ENCODE results near the gene KLHL12.

KLHL12 gene

GRCh38 chr1:202926581-202927491, at the start of gene KLHL12:
TSS of gene KLHL12 (minus strand) at chr1:202927234. CDS start at chr1:202925162, 2,072 bp downstream.
- TF ChIP-seq CTCF (IDR thresholded peaks at IDR 0.05; ENCODE audit: extremely low read depth, insufficient read depth, missing control alignments), result peak; percentile 47
- in situ Hi-C loops (cut with MboI; ENCODE audit: low pct_unique_long_range_greater_than_20kb, low sequenced_read_pairs, unreplicated experiment), result loop anchor here (10.0 kb wide), 1 partner anchor 62 kb away; no protein-coding TSS in a partner anchor
- peak; percentile 96 for DNase-seq (ENCODE audit: low spot score)

- in situ Hi-C loops (cut with MboI; ENCODE audit: low pct_unique_long_range_greater_than_20kb, low sequenced_read_pairs, unreplicated experiment), result loop anchor here (25.0 kb wide), 1 partner anchor 214 kb away; no protein-coding TSS in a partner anchor
- no peak for DNase-seq (ENCODE audit: low spot score)
- no peak for TF ChIP-seq CTCF (IDR thresholded peaks at IDR 0.05; ENCODE audit: extremely low read depth, insufficient read depth, missing control alignments)
These were observed 49.6 kb upstream of the KLHL12 start for GRCh38 chr1:202976633-202977032.

- TF ChIP-seq CTCF (IDR thresholded peaks at IDR 0.05; ENCODE audit: extremely low read depth, insufficient read depth, missing control alignments), result no peak
- no peak for DNase-seq (ENCODE audit: low spot score)
- in situ Hi-C loops (cut with MboI; ENCODE audit: low pct_unique_long_range_greater_than_20kb, low sequenced_read_pairs, unreplicated experiment), result loop anchor here (25.0 kb wide), 1 partner anchor 213 kb away; no protein-coding TSS in a partner anchor
These were observed 47.8 kb upstream of the KLHL12 start for GRCh38 chr1:202974856-202975255.

- no peak for DNase-seq (ENCODE audit: low spot score)
- in situ Hi-C loops (cut with MboI; ENCODE audit: low pct_unique_long_range_greater_than_20kb, low sequenced_read_pairs, unreplicated experiment), result no loop called here
- TF ChIP-seq CTCF (IDR thresholded peaks at IDR 0.05; ENCODE audit: extremely low read depth, insufficient read depth, missing control alignments), result no peak
These were observed 45.0 kb upstream of the KLHL12 start for GRCh38 chr1:202972046-202972445.

GRCh38 chr1:202968895-202969295, 41.9 kb upstream of the KLHL12 start:
- in situ Hi-C loops (cut with MboI; ENCODE audit: low pct_unique_long_range_greater_than_20kb, low sequenced_read_pairs, unreplicated experiment), result no loop called here
- TF ChIP-seq CTCF (IDR thresholded peaks at IDR 0.05; ENCODE audit: extremely low read depth, insufficient read depth, missing control alignments), result peak; percentile 56
- DNase-seq (ENCODE audit: low spot score), result peak; percentile 69

GRCh38 chr1:202968351-202968750, 41.3 kb upstream of the KLHL12 start:
- DNase-seq (ENCODE audit: low spot score), result no peak
- no peak for TF ChIP-seq CTCF (IDR thresholded peaks at IDR 0.05; ENCODE audit: extremely low read depth, insufficient read depth, missing control alignments)

More at GRCh38 chr1:202968351-202968750, 41.3 kb upstream of the KLHL12 start:
- in situ Hi-C loops (cut with MboI; ENCODE audit: low pct_unique_long_range_greater_than_20kb, low sequenced_read_pairs, unreplicated experiment), result no loop called here

Measured in GM13977 (cell line).